Common myeloid progenitor, CD34-positive (primary cell): ENCODE results near the gene LHX6.

ENCODE experiments used
- CTCF ChIA-PET: fragments of 350-600 bp; sonication (Branson Sonifier 250); formaldehyde crosslinking; loops from one replicate; lab custom pipeline; 2021; ENCODE audit warnings: antibody characterized with exemption; lab: Charles Lee
- POLR2A ChIA-PET: fragments of 350-600 bp; sonication (Branson Sonifier 250); formaldehyde crosslinking; loops from one replicate; lab custom pipeline; 2021; ENCODE audit warnings: antibody characterized with exemption; lab: Charles Lee
- DNase-seq, 3 donors: peaks; one replicate each; pipeline versions ENCODE4 v3.0.0 to v3.0.0-alpha.2; 2013
- H3K27ac ChIP-seq, 2 experiments: 1 replicate in 1 of 2; 2 replicates in 1 of 2; pipeline ENCODE4 v1.7.0; 2013; ENCODE audit warnings: inconsistent platforms in 2 of 2, low read length in 2 of 2, mild to moderate bottlenecking in 2 of 2, low read depth in 1 of 2, moderate library complexity in 1 of 2; ENCODE audit not compliant: severe bottlenecking in 2 of 2, insufficient read depth in 1 of 2, poor library complexity in 1 of 2
- H3K27me3 ChIP-seq, 5 experiments: replicated peaks in 2 of 5; 1 replicate in 3 of 5; 2 replicates in 2 of 5; pipeline versions ENCODE4 v1.6.1 to v1.7.0; 2013; ENCODE audit warnings: low read length in 4 of 5, mild to moderate bottlenecking in 2 of 5, moderate library complexity in 2 of 5, inconsistent platforms in 1 of 5; ENCODE audit not compliant: insufficient read depth in 5 of 5, control insufficient read depth in 4 of 5
- H3K36me3 ChIP-seq, 4 experiments: 1 replicate in 2 of 4; 2 replicates in 2 of 4; pipeline versions ENCODE4 v1.6.1 to v1.7.0; 2013; ENCODE audit warnings: low read length in 3 of 4, control low read depth in 1 of 4, mild to moderate bottlenecking in 1 of 4; ENCODE audit not compliant: control insufficient read depth in 4 of 4, insufficient read depth in 4 of 4
- H3K4me1 ChIP-seq, 4 experiments: 1 replicate in 3 of 4; 2 replicates in 1 of 4; pipeline versions ENCODE4 v1.6.1 to v1.7.1; 2013; ENCODE audit warnings: low read length in 3 of 4, mild to moderate bottlenecking in 3 of 4, control low read depth in 1 of 4, inconsistent platforms in 1 of 4, moderate library complexity in 1 of 4; ENCODE audit not compliant: control insufficient read depth in 4 of 4, insufficient read depth in 4 of 4; ENCODE audit errors: control extremely low read depth in 1 of 4
- H3K4me3 ChIP-seq, 7 experiments: 1 replicate in 4 of 7; 2 replicates in 3 of 7; pipeline versions ENCODE4 v1.5.1 to v1.7.0; 2013; ENCODE audit warnings: mild to moderate bottlenecking in 7 of 7, low read length in 6 of 7, moderate library complexity in 6 of 7, inconsistent platforms in 2 of 7, low read depth in 2 of 7, control low read depth in 1 of 7; ENCODE audit not compliant: insufficient read depth in 4 of 7, control insufficient read depth in 1 of 7; ENCODE audit errors: extremely low read depth in 1 of 7
- H3K9me3 ChIP-seq, 5 experiments: 1 replicate in 4 of 5; 2 replicates in 1 of 5; pipeline versions ENCODE4 v1.6.1 to v1.7.1; 2013; ENCODE audit warnings: low read length in 4 of 5, mild to moderate bottlenecking in 2 of 5, inconsistent platforms in 1 of 5, low read depth in 1 of 5, moderate library complexity in 1 of 5; ENCODE audit not compliant: control insufficient read depth in 4 of 5, insufficient read depth in 2 of 5; ENCODE audit errors: control extremely low read depth in 1 of 5
- WGBS: methylation state at CpG from one replicate; pipeline ENCODE4 v1.1.5; 2013; ENCODE audit not compliant: insufficient coverage; 5-methylcytosine and 5-hydroxymethylcytosine counted together

LHX6 gene

DNA sequence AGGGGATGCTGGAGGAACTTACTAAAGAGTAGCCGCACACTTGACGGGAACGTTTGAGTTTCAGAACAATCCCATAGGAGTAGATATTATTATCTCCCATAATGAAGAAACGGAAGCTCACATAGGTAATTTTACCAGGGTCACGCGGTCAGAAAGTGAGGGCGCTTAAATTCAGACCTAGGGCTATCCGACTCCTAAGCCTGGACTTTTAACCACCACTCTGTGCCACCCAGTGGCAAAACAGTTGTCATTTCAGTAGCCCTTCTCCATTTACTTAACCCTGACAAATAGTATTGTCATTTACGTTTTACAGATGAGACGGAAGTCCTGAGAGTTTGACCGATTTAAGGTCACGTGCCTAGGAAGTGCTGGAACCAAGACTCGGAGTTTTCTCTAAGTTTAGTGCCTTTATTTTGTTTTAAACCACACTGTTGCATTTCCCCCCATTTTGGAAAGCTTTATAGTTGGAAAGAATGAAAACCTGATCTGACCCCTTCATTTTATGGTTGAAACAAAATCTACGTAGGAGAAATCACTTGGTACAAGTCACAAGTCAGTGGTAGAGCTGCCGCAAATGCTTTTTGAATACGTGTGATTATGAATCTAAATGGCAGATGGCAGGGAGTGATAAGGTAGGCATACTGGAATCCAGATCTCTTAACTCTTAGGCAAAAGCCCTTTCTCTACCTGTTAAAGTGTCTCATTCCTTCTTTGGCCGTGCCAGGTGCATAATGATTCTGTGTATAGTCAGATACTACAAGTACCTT is 36.6 kb upstream of the LHX6 start:
- no peaks in the 10 kb centered on the region for H3K27me3 ChIP-seq
- H3K4me3 ChIP-seq: peak overlapping the region; percentile 61 to 99 (median 92)
- no peaks in the 10 kb centered on the region for H3K9me3 ChIP-seq
- H3K4me1 ChIP-seq: peaks cover 19 to 29% (median 25%) of the 10 kb centered on the region in 4 experiments
- ChIA-PET POLR2A (interaction anchor here (0.6 to 1.2 kb wide), 6 partner anchors 12 to 647 kb away, joined by 3 to 4 read pairs (median 3); partner anchors contain the start of gene LHX6), CTCF (interaction anchor here (0.7 to 3.2 kb wide), 16 partner anchors 11 to 190 kb away, joined by 3 to 20 read pairs (median 4); partner anchors contain the start of genes MORN5 and NDUFA8)
- 0% methylated on average over 12 of the region's 17 CpGs for WGBS
- peak; percentile 62 to 83 (median 75) for DNase-seq
- peak overlapping the region; percentile 97 to 99 for H3K27ac ChIP-seq
- H3K36me3 ChIP-seq: peaks cover 10 to 17% (median 13%) of the 10 kb centered on the region in 4 experiments

DNA sequence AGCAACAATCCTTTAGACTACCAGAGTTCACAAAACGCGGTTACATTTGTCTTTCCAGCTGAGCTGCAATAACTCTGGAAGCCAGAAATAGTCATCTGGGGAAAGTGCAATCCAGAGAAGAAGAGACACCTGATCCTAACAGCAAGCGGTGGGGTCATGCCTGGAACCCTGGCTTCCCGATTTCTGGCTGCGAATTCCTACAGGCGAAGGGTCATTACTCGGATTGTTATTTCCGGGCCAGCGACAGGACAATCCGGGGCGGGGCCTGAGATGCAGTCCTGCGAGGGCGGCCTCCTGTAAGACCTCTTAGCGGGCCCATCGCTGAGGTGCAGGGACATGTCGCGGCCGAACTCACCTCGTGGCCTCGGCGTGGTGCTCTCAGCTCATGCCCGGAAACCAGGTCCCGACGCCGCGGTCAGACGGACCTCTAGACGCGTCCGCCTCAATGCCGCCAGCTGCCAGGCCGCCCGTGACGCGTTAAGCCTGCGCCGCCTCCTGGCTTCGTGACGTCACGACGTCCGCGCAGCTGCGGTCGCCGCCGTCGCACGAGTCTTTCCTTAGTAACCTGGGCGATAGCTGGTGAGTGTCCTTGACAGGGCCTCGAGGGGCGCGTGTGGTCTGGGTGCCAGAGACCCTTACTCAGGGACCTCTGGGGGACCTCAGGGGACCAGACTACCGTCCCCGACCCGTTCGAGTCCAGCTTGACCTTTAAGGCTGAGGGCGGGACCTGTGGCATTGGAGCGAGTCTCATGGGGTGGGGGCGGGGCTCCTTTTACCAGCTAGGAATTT is 35.8 kb upstream of the LHX6 start, which contains the start of the genes MRRF and RBM18:
MRRF (plus strand) TSS at position 523 of the 789 bp plus-strand sequence. CDS start 6,010 bp downstream, outside the sequence.
RBM18 (minus strand) TSS at position 481 of the 789 bp plus-strand sequence. CDS start 3,348 bp downstream, outside the sequence.
- H3K27me3 ChIP-seq: no peaks in the 10 kb centered on the region
- CTCF ChIA-PET: interaction anchor here (0.7 to 3.2 kb wide), 14 partner anchors 10 to 191 kb away, joined by 3 to 20 read pairs (median 4); partner anchors contain the start of genes MORN5 and NDUFA8
- peaks cover 13 to 23% (median 20%) of the 10 kb centered on the region in 4 experiments for H3K36me3 ChIP-seq
- H3K27ac ChIP-seq: peak within 1 kb of the TSS; percentile 97 to 99
- 0% methylated on average over 57 of the region's 60 CpGs for WGBS
- no peaks in the 10 kb centered on the region for H3K9me3 ChIP-seq
- H3K4me3 ChIP-seq: peak within 1 kb of the TSS; percentile 61 to 99 (median 92)
- POLR2A ChIA-PET: interaction anchor here (0.6 to 1.2 kb wide), 7 partner anchors 11 to 648 kb away, joined by 3 to 4 read pairs (median 3); partner anchors contain the start of gene LHX6
- H3K4me1 ChIP-seq: peaks cover 19 to 29% (median 25%) of the 10 kb centered on the region in 4 experiments
- DNase-seq: peak; percentile 91 to 96 (median 94)

DNA sequence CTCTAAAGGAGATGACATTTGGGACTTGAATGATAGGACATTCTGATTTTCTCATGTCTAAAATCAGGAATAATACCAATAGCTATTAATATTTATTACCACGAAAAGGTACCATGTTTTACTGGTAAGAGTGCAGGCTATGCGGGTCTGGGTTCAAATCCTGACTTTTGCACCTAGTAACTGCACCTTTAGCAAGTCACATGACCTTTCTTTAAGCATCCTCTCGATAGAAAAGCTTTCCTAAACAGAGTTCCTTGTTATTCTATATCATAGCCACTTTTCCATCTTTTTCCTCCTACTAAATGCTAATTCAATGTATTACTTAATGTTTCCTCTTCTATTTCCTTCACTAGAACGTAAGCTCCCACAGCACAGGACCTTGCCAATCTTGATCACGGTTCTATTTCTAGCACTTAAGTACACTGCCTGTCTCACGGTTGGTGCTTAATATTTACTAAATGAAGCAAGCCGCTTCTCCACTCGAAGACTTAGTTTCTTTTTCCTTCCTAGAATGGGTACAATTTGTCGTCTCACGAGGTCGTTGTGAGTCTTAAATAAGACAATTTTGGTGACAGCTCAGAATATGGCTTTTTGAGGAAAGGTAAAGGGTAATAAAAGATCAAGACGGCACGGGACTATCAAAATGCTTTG is 35.1 kb upstream of the LHX6 start:
- Histone ChIP-seq H3K4me3 (peak overlapping the region in 6 of 7 experiments; percentile 73 to 99 (median 94)), H3K4me1 (peaks cover 19 to 29% (median 25%) of the 10 kb centered on the region in 4 experiments), H3K36me3 (peaks cover 15 to 30% (median 25%) of the 10 kb centered on the region in 4 experiments), H3K27me3 (no peaks in the 10 kb centered on the region), H3K27ac (peak overlapping the region; percentile 97 to 99), H3K9me3 (no peaks in the 10 kb centered on the region)
- ChIA-PET CTCF (interaction anchor here (1.3 to 3.2 kb wide), 5 partner anchors 65 to 168 kb away, joined by 3 to 20 read pairs (median 5); partner anchors contain the start of genes MORN5 and NDUFA8), POLR2A (interaction anchor here (1.2 kb wide), 2 partner anchors 38 to 572 kb away, joined by 3 to 4 read pairs; no protein-coding TSS in a partner anchor)
- DNase-seq: peak in 2 of 3 donors; percentile 10 to 50
- 29% methylated on average over 7 of the region's 13 CpGs for WGBS

DNA sequence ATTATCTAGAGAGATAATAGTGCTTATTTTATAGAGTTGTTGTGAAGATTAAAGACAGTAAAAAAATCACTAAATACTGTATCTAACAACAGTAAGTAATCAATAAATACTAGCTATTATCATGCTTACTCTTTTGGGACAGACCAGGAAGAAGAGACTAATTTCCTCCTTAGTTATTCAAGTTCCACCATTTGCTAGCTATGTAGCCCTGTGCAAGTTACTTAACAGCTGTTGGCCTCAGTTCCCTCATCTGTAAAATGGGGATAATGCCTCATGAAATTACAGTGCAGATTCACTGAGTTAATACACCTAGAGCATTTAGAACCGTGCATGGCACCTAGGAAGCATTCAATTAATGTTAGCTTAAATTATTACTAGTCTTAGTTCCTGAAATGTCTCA is 33.3 kb upstream of the LHX6 start:
- ChIA-PET CTCF (interaction anchor here (0.6 to 1.1 kb wide), 2 partner anchors 23 to 162 kb away, joined by 3 to 5 read pairs; no protein-coding TSS in a partner anchor), POLR2A (no interaction called here)
- H3K27ac ChIP-seq: no peak overlapping the region
- no CpG with 5 or more reads among the region's 1 CpG for WGBS
- H3K9me3 ChIP-seq: no peaks in the 10 kb centered on the region
- peaks cover 19 to 29% (median 25%) of the 10 kb centered on the region in 4 experiments for H3K4me1 ChIP-seq
- peaks cover 15 to 36% (median 28%) of the 10 kb centered on the region in 4 experiments for H3K36me3 ChIP-seq
- H3K27me3 ChIP-seq: no peaks in the 10 kb centered on the region
- no peak overlapping the region for H3K4me3 ChIP-seq
- DNase-seq: no peak

DNA sequence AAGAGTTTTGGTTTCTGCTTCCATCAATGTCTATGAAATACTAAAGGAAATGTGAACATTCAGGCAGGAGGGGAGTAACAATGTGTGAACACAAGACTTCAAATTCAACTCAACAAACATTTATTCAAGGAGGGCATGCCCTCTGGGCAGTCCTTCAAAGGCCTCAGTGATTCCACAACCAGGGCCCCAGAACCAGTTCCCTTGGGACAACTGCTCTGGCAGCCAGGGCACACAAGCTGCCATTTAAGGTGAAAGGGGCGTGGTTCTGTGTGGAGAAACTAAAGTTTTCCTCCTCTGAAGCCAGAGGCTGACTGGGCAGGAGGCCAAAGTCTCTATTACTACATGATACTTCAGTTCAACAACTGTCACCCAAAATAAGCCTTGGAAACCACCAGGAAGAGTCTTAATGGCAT is 32.7 kb upstream of the LHX6 start:
- no peak overlapping the region for H3K4me3 ChIP-seq
- CTCF ChIA-PET: interaction anchor here (0.9 kb wide), 1 partner anchor 89 kb away, joined by 3 read pairs; no protein-coding TSS in a partner anchor
- POLR2A ChIA-PET: no interaction called here

DNA sequence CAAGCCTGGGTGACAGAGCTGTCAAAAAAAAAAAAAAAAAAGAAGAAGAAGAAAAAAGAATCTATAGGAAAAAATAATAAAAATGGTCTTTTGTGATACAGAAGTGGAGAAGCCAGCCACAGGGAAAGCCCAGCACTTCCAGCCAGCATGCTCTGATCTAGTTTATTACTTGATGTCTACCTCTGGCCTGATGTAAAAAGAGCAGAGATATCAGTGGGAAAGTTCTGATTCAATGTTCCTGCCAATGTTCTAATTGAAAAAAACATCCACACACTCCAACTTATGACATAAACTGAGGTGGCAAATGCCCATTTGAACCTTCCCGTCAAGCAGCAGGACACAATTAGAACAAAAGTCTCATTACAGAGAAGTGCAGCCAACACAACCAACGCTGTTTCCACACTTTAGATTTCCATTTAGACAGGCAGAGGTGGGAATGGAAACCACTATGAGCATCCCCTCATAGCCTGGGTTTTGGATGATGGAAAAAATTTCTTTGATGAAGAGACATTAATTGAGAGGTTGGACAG is 30.2 kb upstream of the LHX6 start:
- ChIA-PET CTCF (no interaction called here), POLR2A (interaction anchor here (0.8 kb wide), 1 partner anchor 13 kb away, joined by 3 read pairs; no protein-coding TSS in a partner anchor)
- Histone ChIP-seq H3K27ac (no peak overlapping the region), H3K4me1 (peaks cover 7 to 13% (median 9%) of the 10 kb centered on the region in 4 experiments), H3K36me3 (peaks cover 19 to 53% (median 38%) of the 10 kb centered on the region in 4 experiments), H3K27me3 (no peaks in the 10 kb centered on the region), H3K4me3 (no peak overlapping the region), H3K9me3 (no peaks in the 10 kb centered on the region)
- WGBS: 100% methylated on average over 1 of the region's 2 CpGs
- DNase-seq: no peak

More for the DNA sequence above, 32.7 kb upstream of the LHX6 start:
- WGBS: no CpG with 5 or more reads among the region's 1 CpG
- peaks cover 15 to 39% (median 29%) of the 10 kb centered on the region in 4 experiments for H3K36me3 ChIP-seq
- peaks cover 19 to 29% (median 25%) of the 10 kb centered on the region in 4 experiments for H3K4me1 ChIP-seq
- DNase-seq: no peak
- H3K27me3 ChIP-seq: no peaks in the 10 kb centered on the region
- H3K9me3 ChIP-seq: no peaks in the 10 kb centered on the region
- peak overlapping the region in 1 of 2 experiments; percentile 11 for H3K27ac ChIP-seq
